Stomach (tissue), 9 donors: ENCODE results near the gene CHMP4A. TPM values are rescaled to one million over a fixed set of nuclear protein-coding genes. Genes with fewer than 3 reads are reported as not detected.
"Not testable (repeated sequence)": the region's sequence is repeated elsewhere in the genome, so short reads cannot be mapped to it uniquely, and the experiment has no call there.

Experiments
- DNase-seq, 2 donors: peaks; one replicate each; pipeline versions ENCODE4 v3.0.0 to v3.0.0-alpha.2; 2013 to 2019
- H3K27ac ChIP-seq, 5 donors: fragments of 200-600 bp in 4 of 5; sonication (generic) in 4 of 5; one replicate each; pipeline ENCODE4 v1.5.1; 2013 to 2019; ENCODE audit warnings: mild to moderate bottlenecking in 1 of 5, moderate library complexity in 1 of 5
- H3K27me3 ChIP-seq, 3 donors: fragments of 200-600 bp; sonication (generic); one replicate each; pipeline ENCODE4 v1.5.1; 2017 to 2019; ENCODE audit warnings: mixed run types in 1 of 3
- H3K36me3 ChIP-seq, 4 donors: fragments of 200-600 bp; sonication (generic); 1 replicate in 3 of 4; 2 replicates in 1 of 4; pipeline ENCODE4 v1.5.1; 2016 to 2019
- H3K4me1 ChIP-seq, 4 donors: fragments of 200-600 bp; sonication (generic); one replicate each; pipeline ENCODE4 v1.5.1; 2016 to 2019
- H3K4me3 ChIP-seq, 4 donors: fragments of 200-600 bp; sonication (generic) in 3 of 4; one replicate each; pipeline ENCODE4 v1.5.1; 2016 to 2019; ENCODE audit warnings: mild to moderate bottlenecking in 1 of 4
- H3K9me3 ChIP-seq, 4 donors: fragments of 200-600 bp; sonication (generic); one replicate each; pipeline ENCODE4 v1.5.1; 2016 to 2019
- CTCF ChIP-seq, 7 experiments: fragments of 450-650 bp in 4 of 7; fragments of 200-600 bp in 3 of 7; sonication (generic) in 3 of 7; IDR thresholded peaks; one replicate each; pipeline ENCODE4 v1.5.1; 2016 to 2019; ENCODE audit warnings: antibody characterized with exemption in 7 of 7, control low read depth in 2 of 7, mild to moderate bottlenecking in 1 of 7
- EP300 ChIP-seq: sonication (generic); formaldehyde crosslinking; IDR thresholded peaks from one replicate; pipeline ENCODE4 v1.6.1; 2017; ENCODE audit warnings: antibody characterized with exemption
- POLR2A ChIP-seq, 4 donors: fragments of 450-650 bp; IDR thresholded peaks; one replicate each; pipeline ENCODE4 v1.6.1; 2016; ENCODE audit warnings: antibody characterized with exemption in 4 of 4, control low read depth in 2 of 4, mild to moderate bottlenecking in 1 of 4, moderate library complexity in 1 of 4
- POLR2AphosphoS5 ChIP-seq, 3 donors: sonication (generic); formaldehyde crosslinking; IDR thresholded peaks; one replicate each; pipeline ENCODE4 v1.6.1; 2016; ENCODE audit warnings: antibody characterized with exemption in 3 of 3
- WGBS, 5 donors: extraction: QIAGEN DNeasy Blood & Tissue Kit in 3 of 5; methylation state at CpG; one replicate each; pipeline versions ENCODE4 v1.1.5 to v1.1.7; 2013 to 2018; 5-methylcytosine and 5-hydroxymethylcytosine counted together
- intact Hi-C: fragments of 100-400 bp; cut with DNase I; formaldehyde crosslinking; loops from one replicate; pipeline ENCODE4 v1.15.1; 2023; ENCODE audit warnings: low total_unique reads
- polyA plus RNA-seq, 3 donors: library from polyadenylated mRNA; stranded (reverse); fragments of 200-250 nt; gene quantifications; one replicate each; pipeline ENCODE4 v1.2.3, GENCODE V29; 2013
- total RNA-seq, 5 donors: library from RNA; depleted of rRNA; stranded (reverse); fragments of >200 nt; gene quantifications; one replicate each; pipeline versions ENCODE4 v1.1.0 to v1.2.3, GENCODE V29; 2014 to 2016
- donor health status: healthy with polysubstance abuse.
- donor health status: Bipolar disorder and iron deficiency.
- donor health status: healthy.

CHMP4A gene
- total and polyA plus RNA-seq, 8 donors = 27.8 to 135 (median 37.2) TPM; not detected in 1

- intact Hi-C loops = no loop called here
- H3K36me3 ChIP-seq = peaks cover 13 to 38% (median 28%) of the 10 kb centered on the region in 4 donors
- no peaks in the 10 kb centered on the region for H3K9me3 ChIP-seq
- DNase-seq = peak in 1 of 2 donors; percentile 39
- H3K27me3 ChIP-seq = no peaks in the 10 kb centered on the region
- peaks cover 26 to 67% (median 51%) of the 10 kb centered on the region in 4 donors for H3K4me1 ChIP-seq
- peak overlapping the region; percentile 76 to 95 (median 76) for H3K4me3 ChIP-seq
- 7 to 10% (median 8%) methylated on average over 23 of the region's 23 CpGs for WGBS, 5 donors
- peak overlapping the region; percentile 81 to 96 (median 88) for H3K27ac ChIP-seq
- TF ChIP-seq POLR2AphosphoS5 (IDR thresholded peaks at IDR 0.05) (no peak), EP300 (no peak), CTCF (IDR thresholded peaks at IDR 0.05) (no peak), POLR2A (IDR thresholded peaks at IDR 0.05) (no peak)
Measured at GRCh38 chr14:24231263-24232120, 18.2 kb upstream of the CHMP4A start.

GRCh38 chr14:24228902-24229301, 15.6 kb upstream of the CHMP4A start:
- Histone ChIP-seq H3K4me3 (no peak overlapping the region), H3K9me3 (no peaks in the 10 kb centered on the region), H3K27ac (no peak overlapping the region), H3K27me3 (no peaks in the 10 kb centered on the region), H3K36me3 (peaks cover 4 to 23% (median 15%) of the 10 kb centered on the region in 4 donors), H3K4me1 (peaks cover 20 to 42% (median 32%) of the 10 kb centered on the region in 4 donors)
- no peak for DNase-seq
- 0 to 90% (median 33%) methylated on average over 1 of the region's 1 CpG for WGBS, 5 donors
- intact Hi-C loops = no loop called here
- TF ChIP-seq CTCF (IDR thresholded peaks at IDR 0.05) (no peak), POLR2AphosphoS5 (IDR thresholded peaks at IDR 0.05) (no peak), POLR2A (IDR thresholded peaks at IDR 0.05) (no peak), EP300 (no peak)

- Histone ChIP-seq H3K4me3 (no peak overlapping the region), H3K4me1 (peaks cover 9 to 30% (median 19%) of the 10 kb centered on the region in 4 donors), H3K9me3 (no peaks in the 10 kb centered on the region), H3K27ac (no peak overlapping the region), H3K36me3 (peaks cover 4 to 23% (median 15%) of the 10 kb centered on the region in 4 donors), H3K27me3 (no peaks in the 10 kb centered on the region)
- TF ChIP-seq EP300 (no peak), CTCF (IDR thresholded peaks at IDR 0.05) (no peak), POLR2A (IDR thresholded peaks at IDR 0.05) (no peak), POLR2AphosphoS5 (IDR thresholded peaks at IDR 0.05) (no peak)
- 74 to 90% (median 84%) methylated on average over 1 of the region's 1 CpG for WGBS, 5 donors
- intact Hi-C loops = no loop called here
- DNase-seq = no peak
Measured at GRCh38 chr14:24226473-24226872, 13.2 kb upstream of the CHMP4A start.

GRCh38 chr14:24224618-24225071, 11.4 kb upstream of the CHMP4A start:
- Histone ChIP-seq H3K9me3 (no peaks in the 10 kb centered on the region), H3K4me1 (peaks cover 0 to 16% (median 5%) of the 10 kb centered on the region in 4 donors), H3K27me3 (no peaks in the 10 kb centered on the region), H3K27ac (no peak overlapping the region), H3K36me3 (peaks cover 4 to 23% (median 14%) of the 10 kb centered on the region in 4 donors), H3K4me3 (no peak overlapping the region)
- intact Hi-C loops = no loop called here
- TF ChIP-seq EP300 = no peak
- no peak for TF ChIP-seq CTCF (IDR thresholded peaks at IDR 0.05)
- TF ChIP-seq POLR2AphosphoS5 (IDR thresholded peaks at IDR 0.05) = no peak
- no peak for TF ChIP-seq POLR2A (IDR thresholded peaks at IDR 0.05)
- 88 to 94% (median 92%) methylated on average over 7 of the region's 7 CpGs for WGBS, 5 donors
- DNase-seq = no peak

GRCh38 chr14:24222987-24223386, 9.7 kb upstream of the CHMP4A start:
- H3K4me3 ChIP-seq, DNase-seq, intact Hi-C loops, H3K9me3 ChIP-seq, H3K4me1 ChIP-seq, H3K27me3 ChIP-seq, H3K27ac ChIP-seq: not testable (repeated sequence)
- peaks cover 4 to 21% (median 7%) of the 10 kb centered on the region in 4 donors for H3K36me3 ChIP-seq
- 93 to 100% (median 97%) methylated on average over 4 of the region's 4 CpGs for WGBS, 5 donors
